Neuronal stem cell (in vitro differentiated cells): ENCODE data around the gene JAGN1.
"Not testable (repeated sequence)": the region's sequence is repeated elsewhere in the genome, so short reads cannot be mapped to it uniquely, and the experiment has no call there.

Source experiments
- DNase-seq: peaks from one replicate; pipeline ENCODE4 v3.0.0-alpha.2; 2013; ENCODE audit warnings: low spot score
- H2AFZ ChIP-seq: one replicate; pipeline ENCODE4 v1.6.1; 2013; ENCODE audit warnings: mild to moderate bottlenecking, low read length, inconsistent platforms
- H2AK5ac ChIP-seq: 2 replicates; pipeline ENCODE4 v1.6.1; 2013; ENCODE audit warnings: low read depth, mild to moderate bottlenecking, inconsistent platforms, low read length, moderate library complexity, mixed read lengths
- H2BK120ac ChIP-seq: 2 replicates; pipeline ENCODE4 v1.6.1; 2013; ENCODE audit warnings: low read depth, mild to moderate bottlenecking, inconsistent platforms, low read length, moderate library complexity, mixed read lengths
- H2BK12ac ChIP-seq: one replicate; pipeline ENCODE4 v1.6.1; 2013; ENCODE audit warnings: low read length, inconsistent platforms
- H2BK15ac ChIP-seq: 2 replicates; pipeline ENCODE4 v1.6.1; 2013; ENCODE audit warnings: mild to moderate bottlenecking, low read length, inconsistent platforms, mixed read lengths
- H2BK5ac ChIP-seq: one replicate; pipeline ENCODE4 v1.6.1; 2013; ENCODE audit warnings: inconsistent platforms, mild to moderate bottlenecking, low read length, moderate library complexity
- H3K14ac ChIP-seq: one replicate; pipeline ENCODE4 v1.6.1; 2013; ENCODE audit warnings: low read length, inconsistent platforms
- H3K18ac ChIP-seq: 2 replicates; pipeline ENCODE4 v1.6.1; 2013; ENCODE audit warnings: low read length, inconsistent platforms
- H3K23ac ChIP-seq: 2 replicates; pipeline ENCODE4 v1.6.1; 2013; ENCODE audit warnings: low read depth, mild to moderate bottlenecking, mixed read lengths, low read length, inconsistent platforms; ENCODE audit not compliant: poor library complexity
- H3K27ac ChIP-seq: replicated peaks from 3 replicates; pipeline ENCODE4 v1.5.1; 2013; ENCODE audit warnings: low read length, inconsistent platforms
- H3K27me3 ChIP-seq, 3 experiments: 2 replicates each; pipeline ENCODE4 v1.6.1; 2013; ENCODE audit warnings: low read length in 3 of 3, mild to moderate bottlenecking in 2 of 3, inconsistent platforms in 1 of 3, low read depth in 1 of 3, mixed read lengths in 1 of 3, moderate library complexity in 1 of 3; ENCODE audit not compliant: control insufficient read depth in 3 of 3, insufficient read depth in 3 of 3
- H3K36me3 ChIP-seq, 2 donors: replicated peaks in 1 of 2; 2 replicates each; pipeline ENCODE4 v1.6.1; 2013; ENCODE audit warnings: low read length in 2 of 2; ENCODE audit not compliant: control insufficient read depth in 2 of 2, insufficient read depth in 2 of 2
- H3K4ac ChIP-seq: 2 replicates; pipeline ENCODE4 v1.6.1; 2013; ENCODE audit warnings: inconsistent platforms, mild to moderate bottlenecking, low read length, moderate library complexity
- H3K4me1 ChIP-seq, 2 donors: 1 replicate in 1 of 2; 2 replicates in 1 of 2; pipeline ENCODE4 v1.6.1; 2013; ENCODE audit warnings: low read length in 2 of 2, low read depth in 1 of 2; ENCODE audit not compliant: control insufficient read depth in 2 of 2, insufficient read depth in 1 of 2
- H3K4me2 ChIP-seq: one replicate; pipeline ENCODE4 v1.6.1; 2013; ENCODE audit warnings: mild to moderate bottlenecking, low read length, inconsistent platforms; ENCODE audit not compliant: insufficient read depth, poor library complexity, severe bottlenecking
- H3K4me3 ChIP-seq, 2 donors: 2 replicates each; pipeline ENCODE4 v1.5.1; 2013; ENCODE audit warnings: low read length in 2 of 2, mild to moderate bottlenecking in 2 of 2, inconsistent platforms in 1 of 2, moderate library complexity in 1 of 2
- H3K79me1 ChIP-seq: one replicate; pipeline ENCODE4 v1.6.1; 2013; ENCODE audit warnings: low read depth, mild to moderate bottlenecking, inconsistent platforms, low read length, moderate library complexity
- H3K9ac ChIP-seq: one replicate; pipeline ENCODE4 v1.6.1; 2013; ENCODE audit warnings: mild to moderate bottlenecking, low read depth, low read length, inconsistent platforms; ENCODE audit not compliant: poor library complexity
- H3K9me3 ChIP-seq, 2 donors: replicated peaks in 1 of 2; 2 replicates each; pipeline versions ENCODE3 to v1.6.1; 2013; ENCODE audit warnings: low read length in 2 of 2, mild to moderate bottlenecking in 2 of 2, inconsistent platforms in 1 of 2, low read depth in 1 of 2, mixed read lengths in 1 of 2, moderate library complexity in 1 of 2; ENCODE audit not compliant: control insufficient read depth in 2 of 2, insufficient read depth in 1 of 2
- H4K8ac ChIP-seq: one replicate; pipeline ENCODE4 v1.6.1; 2013; ENCODE audit warnings: low read depth, mild to moderate bottlenecking, inconsistent platforms, low read length, moderate library complexity
- H4K91ac ChIP-seq: one replicate; pipeline ENCODE4 v1.6.1; 2013; ENCODE audit warnings: low read length, low read depth, mild to moderate bottlenecking, inconsistent platforms; ENCODE audit not compliant: poor library complexity
- WGBS, 2 donors: extraction: QIAGEN DNeasy Blood & Tissue Kit; methylation state at CpG; one replicate each; pipeline ENCODE4 v1.1.7; 2013; ENCODE audit warnings: missing lambda C conversion rate in 2 of 2, mixed read lengths in 1 of 2; ENCODE audit not compliant: insufficient read length in 2 of 2, insufficient replicate concordance in 1 of 2; ENCODE audit errors: extremely low coverage in 2 of 2; 5-methylcytosine and 5-hydroxymethylcytosine counted together

JAGN1 gene

DNA sequence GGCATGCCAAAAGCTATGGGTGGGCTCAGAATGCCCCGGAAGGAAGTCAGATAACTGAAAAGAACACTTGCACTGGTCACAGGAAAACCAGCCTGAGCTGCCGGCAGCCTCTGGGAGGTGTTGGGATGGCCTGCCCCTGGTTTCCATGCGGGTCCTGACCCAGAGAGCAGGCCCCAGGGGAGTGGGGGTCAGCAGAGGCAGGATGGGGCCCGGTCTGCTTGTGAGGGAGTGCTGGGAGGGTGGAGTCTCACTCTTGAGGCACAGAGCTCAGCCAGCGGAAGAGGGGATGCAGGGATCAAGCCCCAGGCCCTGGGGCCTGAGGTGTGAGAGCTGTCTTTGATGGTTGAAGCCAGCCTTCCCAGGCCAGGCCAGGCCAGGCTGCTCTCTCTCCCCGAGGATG lies 44.2 kb upstream of the JAGN1 start:
- no peak overlapping the region for H4K8ac ChIP-seq
- H3K4me2 ChIP-seq = no peak overlapping the region
- no peak overlapping the region for H3K14ac ChIP-seq
- peak overlapping the region; percentile 19 for H3K18ac ChIP-seq
- peaks cover 2 to 4% of the 10 kb centered on the region in 2 donors for H3K4me1 ChIP-seq
- H3K23ac ChIP-seq = peak overlapping the region; percentile 31
- H3K36me3 ChIP-seq = peaks cover 10 to 11% of the 10 kb centered on the region in 2 donors
- H2BK5ac ChIP-seq = no peak overlapping the region
- no peak overlapping the region for H3K4me3 ChIP-seq
- peak overlapping the region; percentile 75 for H2AK5ac ChIP-seq
- peak overlapping the region; percentile 85 for H2BK15ac ChIP-seq
- H3K79me1 ChIP-seq = peaks cover 4% of the 10 kb centered on the region
- peak overlapping the region; percentile 91 for H2AFZ ChIP-seq
- peaks cover 0 to 4% (median 0%) of the 10 kb centered on the region in 3 experiments for H3K27me3 ChIP-seq
- H3K27ac ChIP-seq = no peak overlapping the region
- H4K91ac ChIP-seq = no peak overlapping the region
- H3K9me3 ChIP-seq = peaks cover 0 to 2% of the 10 kb centered on the region in 2 donors
- DNase-seq = no peak
- peak overlapping the region; percentile 44 for H3K9ac ChIP-seq
- no peak overlapping the region for H2BK120ac ChIP-seq
- peak overlapping the region; percentile 46 for H2BK12ac ChIP-seq
- WGBS, 2 donors = no CpG with 5 or more reads among the region's 6 CpGs
- peak overlapping the region; percentile 76 for H3K4ac ChIP-seq

DNA sequence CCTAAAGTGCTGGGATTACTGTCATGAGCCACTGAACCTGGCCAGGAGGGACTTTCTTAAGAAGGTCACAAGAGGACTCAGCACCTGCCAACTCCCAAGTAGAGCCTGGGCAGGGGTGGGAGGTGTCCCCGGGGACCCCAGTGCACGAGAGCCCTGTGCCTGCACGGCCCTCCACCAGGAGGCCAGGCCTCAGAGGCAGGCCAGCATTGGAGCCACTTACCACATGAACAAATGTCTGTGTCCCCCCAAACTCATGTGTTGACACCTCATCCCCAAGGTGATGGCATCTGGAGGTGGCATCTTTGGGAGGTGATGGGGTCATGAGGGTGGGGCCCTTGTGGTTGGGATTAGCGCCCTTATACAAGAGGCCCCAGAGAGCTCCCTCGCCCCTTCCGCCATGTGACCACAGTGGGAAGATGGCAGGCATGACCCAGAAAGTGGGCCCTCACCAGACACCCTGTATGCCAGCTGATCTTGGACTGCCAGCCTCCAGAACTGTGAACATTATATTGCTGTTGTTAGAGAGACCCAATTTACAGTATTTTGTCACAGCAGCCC lies 43.4 kb upstream of the JAGN1 start:
- Histone ChIP-seq H2AFZ (no peak overlapping the region), H3K4me3 (no peak overlapping the region), H3K14ac (no peak overlapping the region), H3K79me1 (peaks cover 4% of the 10 kb centered on the region), H2BK15ac (no peak overlapping the region), H3K23ac (no peak overlapping the region), H2AK5ac (no peak overlapping the region), H3K27ac (no peak overlapping the region), H3K9ac (no peak overlapping the region), H4K8ac (no peak overlapping the region), H3K9me3 (peaks cover 0 to 2% of the 10 kb centered on the region in 2 donors), H3K4me2 (no peak overlapping the region), H3K27me3 (peaks cover 0 to 4% (median 0%) of the 10 kb centered on the region in 3 experiments), H3K4ac (no peak overlapping the region), H2BK120ac (no peak overlapping the region), H2BK5ac (no peak overlapping the region), H3K4me1 (peaks cover 2 to 4% of the 10 kb centered on the region in 2 donors), H3K18ac (peak overlapping the region; percentile 13), H2BK12ac (no peak overlapping the region), H4K91ac (no peak overlapping the region), H3K36me3 (peaks cover 3% of the 10 kb centered on the region in 2 donors)
- WGBS, 2 donors = no CpG with 5 or more reads among the region's 6 CpGs
- no peak for DNase-seq

DNA sequence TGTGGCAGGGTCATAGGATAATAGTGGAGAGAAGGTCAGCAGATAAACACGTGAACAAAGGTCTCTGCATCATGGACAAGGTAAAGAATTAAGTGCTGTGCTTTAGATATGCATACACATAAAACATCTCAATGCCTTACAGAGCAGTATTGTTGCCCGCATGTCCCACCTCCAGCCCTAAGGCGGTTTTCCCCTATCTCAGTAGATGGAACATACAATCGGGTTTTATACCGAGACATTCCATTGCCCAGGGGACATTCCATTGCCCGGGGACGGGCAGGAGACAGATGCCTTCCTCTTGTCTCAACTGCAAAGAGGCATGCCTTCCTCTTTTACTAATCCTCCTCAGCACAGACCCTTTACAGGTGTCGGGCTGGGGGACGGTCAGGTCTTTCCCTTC lies 42.5 kb upstream of the JAGN1 start:
- H3K14ac ChIP-seq, H3K27me3 ChIP-seq, H3K18ac ChIP-seq, H3K4me3 ChIP-seq, H4K91ac ChIP-seq, H3K9ac ChIP-seq, H3K4me1 ChIP-seq, H3K4ac ChIP-seq, H2BK15ac ChIP-seq, H2AK5ac ChIP-seq, DNase-seq, H3K27ac ChIP-seq, H3K23ac ChIP-seq, H4K8ac ChIP-seq, H2AFZ ChIP-seq, H3K4me2 ChIP-seq, H2BK5ac ChIP-seq, H3K79me1 ChIP-seq, H2BK12ac ChIP-seq, H3K36me3 ChIP-seq, H3K9me3 ChIP-seq, H2BK120ac ChIP-seq: not testable (repeated sequence)
- WGBS, 2 donors = no CpG with 5 or more reads among the region's 9 CpGs

DNA sequence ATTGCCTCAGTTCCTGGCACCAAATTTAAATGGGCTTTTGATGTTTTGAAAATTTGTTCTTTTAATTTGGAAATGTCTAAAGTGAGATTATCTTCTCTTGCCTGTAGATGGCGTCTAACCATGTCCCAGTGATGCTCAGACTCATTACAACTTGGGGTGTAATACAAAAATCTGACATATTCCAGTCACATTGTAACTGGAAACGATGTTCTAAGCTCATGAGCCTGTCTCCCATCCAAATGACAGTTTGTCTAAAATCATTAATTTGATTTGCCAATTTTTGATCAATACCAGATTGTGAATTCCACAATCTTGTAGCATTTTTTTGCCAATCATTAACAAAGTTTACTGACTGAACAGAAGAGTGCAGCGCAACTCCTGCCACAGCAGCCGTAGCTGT lies 41.5 kb upstream of the JAGN1 start:
- not testable (repeated sequence) for H2BK15ac ChIP-seq, H4K91ac ChIP-seq, H3K14ac ChIP-seq, H3K9me3 ChIP-seq, H3K9ac ChIP-seq, H4K8ac ChIP-seq, H3K36me3 ChIP-seq, H2BK5ac ChIP-seq, H3K23ac ChIP-seq, DNase-seq, H2AK5ac ChIP-seq, H3K18ac ChIP-seq, H3K4me1 ChIP-seq, H3K79me1 ChIP-seq, H3K4ac ChIP-seq, H2BK120ac ChIP-seq, H3K27ac ChIP-seq, H3K27me3 ChIP-seq, H3K4me2 ChIP-seq, H3K4me3 ChIP-seq, H2BK12ac ChIP-seq
- WGBS, 2 donors = no CpG with 5 or more reads among the region's 4 CpGs
- H2AFZ ChIP-seq = peak overlapping the region; percentile 56
